ENCODE measurements around the gene TMEM255B. TPM values are rescaled to one million over a fixed set of nuclear protein-coding genes. Genes with fewer than 3 reads are reported as not detected.
"Not testable (repeated sequence)": the region's sequence is repeated elsewhere in the genome, so short reads cannot be mapped to it uniquely, and the experiment has no call there.

TMEM255B gene
- total and polyA plus RNA-seq, 4 experiments from 2014 or later, result 0.07 to 1.00 (median 0.90) TPM; not detected in 1

DNA sequence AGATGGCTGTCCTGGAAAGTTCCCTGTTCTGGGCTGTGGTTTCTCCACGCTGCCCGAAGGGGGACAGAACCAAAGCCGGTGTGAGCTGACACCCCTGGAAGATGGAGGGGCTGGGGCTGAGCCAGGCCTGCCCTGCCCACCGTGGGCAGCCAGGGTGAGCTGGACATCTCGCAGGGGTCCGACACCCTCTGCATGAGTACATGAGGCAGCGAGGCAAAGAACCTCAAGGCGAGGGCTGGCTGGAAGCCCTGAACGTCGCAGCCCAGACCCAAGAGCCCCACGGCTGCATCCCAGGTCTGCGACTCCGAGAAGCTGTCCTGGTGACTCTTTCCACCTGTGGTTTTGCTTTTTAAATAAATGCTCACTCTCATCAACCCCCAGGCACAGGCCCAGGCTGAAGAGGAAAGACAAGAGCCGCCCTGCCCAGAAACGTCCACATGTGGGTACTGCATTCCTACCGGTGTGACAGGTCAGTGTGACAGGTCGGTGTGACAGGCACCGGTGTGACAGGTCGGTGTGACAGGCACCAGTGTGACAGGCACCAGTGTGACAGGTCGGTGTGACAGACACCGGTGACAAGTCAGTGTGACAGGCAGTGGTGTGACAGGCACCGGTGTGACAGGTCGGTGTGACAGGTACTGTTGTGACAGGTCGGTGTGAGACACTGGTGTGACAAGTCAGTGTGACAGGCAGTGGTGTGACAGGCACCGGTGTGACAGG is 74.2 kb downstream of the TMEM255B start:
- peaks cover 0 to 8% (median 0%) of the 10 kb centered on the region in 4 donors for H3K4me1 Mint-ChIP-seq
- Histone ChIP-seq H3K27me3 (ENCODE audit: insufficient read depth, low read length) (no peaks in the 10 kb centered on the region), H3K4me1 (ENCODE audit: insufficient read depth, low read length) (no peaks in the 10 kb centered on the region), H3K27ac (ENCODE audit: low read depth, low read length) (no peak overlapping the region), H3K4me3 (ENCODE audit: low read length in 2 of 2) (no peak overlapping the region), H3K9me3 (ENCODE audit: control insufficient read depth in 1 of 2, low read length in 2 of 2) (no peaks in the 10 kb centered on the region), H3K36me3 (ENCODE audit: insufficient read depth, low read length) (no peaks in the 10 kb centered on the region)
- DNase-seq, result no peak
- H3K27ac Mint-ChIP-seq, result no peak overlapping the region
- intact Hi-C loops (cut with micrococcal nuclease), result no loop called here
- H3K36me3 Mint-ChIP-seq, result peaks cover 2 to 4% of the 10 kb centered on the region in 2 donors
- H3K27me3 Mint-ChIP-seq, result no peaks in the 10 kb centered on the region
- ChIA-PET POLR2A (ENCODE audit: partially characterized antibody) (no interaction called here), CTCF (ENCODE audit: partially characterized antibody) (no interaction called here)
- H3K9me3 Mint-ChIP-seq, result no peaks in the 10 kb centered on the region
- H3K4me3 Mint-ChIP-seq, result no peak overlapping the region

DNA sequence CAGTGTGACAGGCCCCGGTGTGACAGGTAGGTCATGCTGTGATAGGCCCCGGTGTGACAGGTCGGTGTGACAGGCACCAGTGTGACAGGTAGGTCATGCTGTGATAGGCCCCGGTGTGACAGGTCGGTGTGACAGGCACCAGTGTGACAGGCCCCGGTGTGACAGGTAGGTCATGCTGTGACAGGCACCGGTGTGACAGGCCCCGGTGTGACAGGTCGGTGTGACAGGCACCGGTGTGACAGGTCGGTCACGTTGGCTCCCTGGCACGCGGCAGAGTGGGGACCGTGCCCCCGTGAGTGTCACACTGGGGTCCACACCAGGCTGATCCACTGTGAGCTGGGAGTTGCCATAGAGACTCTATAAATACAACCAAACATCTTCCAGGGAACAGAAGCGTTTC is 75.0 kb downstream of the TMEM255B start:
- H3K4me3 ChIP-seq (ENCODE audit: low read length in 2 of 2); DNase-seq; H3K4me1 ChIP-seq (ENCODE audit: insufficient read depth, low read length); H3K27ac Mint-ChIP-seq; H3K4me3 Mint-ChIP-seq; H3K27me3 Mint-ChIP-seq; intact Hi-C loops (cut with micrococcal nuclease); H3K27me3 ChIP-seq (ENCODE audit: insufficient read depth, low read length); CTCF ChIA-PET (ENCODE audit: partially characterized antibody); H3K9me3 Mint-ChIP-seq; H3K36me3 ChIP-seq (ENCODE audit: insufficient read depth, low read length); H3K4me1 Mint-ChIP-seq; H3K27ac ChIP-seq (ENCODE audit: low read depth, low read length); H3K36me3 Mint-ChIP-seq; H3K9me3 ChIP-seq (ENCODE audit: control insufficient read depth in 1 of 2, low read length in 2 of 2): not testable (repeated sequence)
- POLR2A ChIA-PET (ENCODE audit: partially characterized antibody), result interaction anchor here (1.6 kb wide), 1 partner anchor 11 kb away, joined by 4 read pairs; no protein-coding TSS in a partner anchor

DNA sequence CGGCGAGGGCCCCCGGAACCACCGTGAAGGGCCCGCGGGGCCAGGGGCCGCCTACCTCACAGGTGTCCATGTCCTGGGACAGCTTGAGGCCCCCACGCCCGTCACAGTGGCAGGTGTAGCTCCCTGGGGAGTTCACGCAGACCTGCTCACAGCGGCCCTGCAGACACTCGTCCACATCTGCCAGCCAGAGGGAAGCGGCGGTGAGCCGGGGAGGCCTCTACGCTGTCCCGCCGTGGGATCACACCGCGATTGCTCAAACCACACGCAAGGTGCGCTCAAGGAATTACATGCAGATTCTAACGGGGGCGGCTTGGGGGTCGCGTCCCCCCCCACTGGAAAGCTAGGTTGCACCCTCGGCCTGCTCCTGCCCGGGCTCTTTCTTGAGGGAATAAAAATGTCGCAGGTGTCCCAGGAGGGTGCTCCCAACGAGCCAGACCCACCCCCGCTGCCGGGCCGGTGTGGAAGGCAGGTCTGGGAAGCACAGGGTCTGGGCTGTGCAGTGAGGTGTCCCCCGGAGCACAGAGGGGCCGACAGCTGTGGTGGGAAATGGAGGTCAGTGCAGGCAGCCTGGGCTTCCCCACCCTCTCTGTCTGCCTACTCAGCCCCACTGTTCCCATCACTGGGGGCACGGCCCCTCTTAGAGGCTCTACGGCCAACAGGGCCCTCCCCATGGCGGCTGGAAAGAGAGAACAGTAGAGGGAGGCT is 75.6 kb downstream of the TMEM255B start:
- Mint-ChIP-seq H3K27me3 (no peaks in the 10 kb centered on the region), H3K27ac (peak overlapping the region in 1 of 7 donors; percentile 48), H3K4me3 (no peak overlapping the region), H3K4me1 (peaks cover 0 to 8% (median 0%) of the 10 kb centered on the region in 4 donors), H3K36me3 (peaks cover 2 to 4% of the 10 kb centered on the region in 2 donors), H3K9me3 (no peaks in the 10 kb centered on the region)
- Histone ChIP-seq H3K27me3 (ENCODE audit: insufficient read depth, low read length) (no peaks in the 10 kb centered on the region), H3K36me3 (ENCODE audit: insufficient read depth, low read length) (no peaks in the 10 kb centered on the region), H3K4me3 (ENCODE audit: low read length in 2 of 2) (no peak overlapping the region), H3K9me3 (ENCODE audit: control insufficient read depth in 1 of 2, low read length in 2 of 2) (no peaks in the 10 kb centered on the region), H3K4me1 (ENCODE audit: insufficient read depth, low read length) (no peaks in the 10 kb centered on the region), H3K27ac (ENCODE audit: low read depth, low read length) (no peak overlapping the region)
- POLR2A ChIA-PET (ENCODE audit: partially characterized antibody), result interaction anchor here (1.6 kb wide), 1 partner anchor 11 kb away, joined by 4 read pairs; no protein-coding TSS in a partner anchor
- CTCF ChIA-PET (ENCODE audit: partially characterized antibody), result no interaction called here
- no peak for DNase-seq
- intact Hi-C loops (cut with micrococcal nuclease), result no loop called here

DNA sequence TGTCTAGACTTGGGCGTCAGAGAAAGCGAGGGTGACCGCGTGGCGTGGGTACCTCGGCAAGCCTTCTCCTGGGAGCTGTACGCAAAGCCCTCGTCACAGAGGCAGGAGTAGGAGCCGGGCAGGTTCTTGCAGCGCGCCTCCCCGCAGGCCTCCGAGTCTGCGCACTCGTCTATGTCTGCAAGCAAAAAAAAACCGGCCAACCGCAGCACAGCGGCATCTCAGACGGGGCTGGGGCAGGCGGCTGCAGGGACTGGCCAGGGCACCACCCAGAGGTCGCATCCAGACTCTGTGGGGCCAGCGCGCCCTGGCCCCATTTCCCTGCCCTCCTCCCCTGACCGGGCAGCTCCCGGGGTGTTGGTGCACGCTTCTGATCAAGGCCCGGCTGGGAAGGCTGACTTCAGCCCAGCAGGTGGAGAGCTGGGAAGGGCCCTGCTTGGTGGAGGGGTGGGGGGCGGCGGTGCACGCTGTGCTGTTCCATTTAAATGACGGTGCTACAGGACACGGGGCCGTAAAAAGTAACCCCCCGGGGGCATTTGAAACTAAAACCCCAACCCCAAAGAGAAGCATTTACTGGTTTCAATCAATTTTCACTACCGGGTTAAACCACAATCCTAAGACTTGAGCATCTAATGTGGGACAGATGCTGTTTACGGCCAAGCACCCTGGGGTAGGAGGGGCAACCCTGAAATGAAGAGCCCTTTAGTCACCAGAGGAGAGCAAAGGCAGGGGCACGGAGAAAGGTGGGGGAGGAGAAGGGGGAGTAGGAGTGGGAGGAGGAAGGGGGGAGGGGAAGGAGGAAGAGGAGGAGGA is 76.6 kb downstream of the TMEM255B start:
- H3K36me3 ChIP-seq (ENCODE audit: insufficient read depth, low read length), result no peaks in the 10 kb centered on the region
- CTCF ChIA-PET (ENCODE audit: partially characterized antibody), result no interaction called here
- Mint-ChIP-seq H3K27ac (peak overlapping the region in 1 of 7 donors; percentile 48), H3K4me3 (no peak overlapping the region), H3K9me3 (no peaks in the 10 kb centered on the region), H3K27me3 (no peaks in the 10 kb centered on the region), H3K4me1 (peaks cover 0 to 8% (median 2%) of the 10 kb centered on the region in 4 donors), H3K36me3 (peaks cover 2 to 4% of the 10 kb centered on the region in 2 donors)
- no peak for DNase-seq
- H3K4me3 ChIP-seq (ENCODE audit: low read length in 2 of 2), result no peak overlapping the region
- POLR2A ChIA-PET (ENCODE audit: partially characterized antibody), result interaction anchor here (1.6 kb wide), 1 partner anchor 10 kb away, joined by 4 read pairs; no protein-coding TSS in a partner anchor
- intact Hi-C loops (cut with micrococcal nuclease), result no loop called here
- H3K27ac ChIP-seq (ENCODE audit: low read depth, low read length), result no peak overlapping the region
- H3K4me1 ChIP-seq (ENCODE audit: insufficient read depth, low read length), result peaks cover 6% of the 10 kb centered on the region
- no peaks in the 10 kb centered on the region for H3K9me3 ChIP-seq (ENCODE audit: control insufficient read depth in 1 of 2, low read length in 2 of 2)
- H3K27me3 ChIP-seq (ENCODE audit: insufficient read depth, low read length), result no peaks in the 10 kb centered on the region

DNA sequence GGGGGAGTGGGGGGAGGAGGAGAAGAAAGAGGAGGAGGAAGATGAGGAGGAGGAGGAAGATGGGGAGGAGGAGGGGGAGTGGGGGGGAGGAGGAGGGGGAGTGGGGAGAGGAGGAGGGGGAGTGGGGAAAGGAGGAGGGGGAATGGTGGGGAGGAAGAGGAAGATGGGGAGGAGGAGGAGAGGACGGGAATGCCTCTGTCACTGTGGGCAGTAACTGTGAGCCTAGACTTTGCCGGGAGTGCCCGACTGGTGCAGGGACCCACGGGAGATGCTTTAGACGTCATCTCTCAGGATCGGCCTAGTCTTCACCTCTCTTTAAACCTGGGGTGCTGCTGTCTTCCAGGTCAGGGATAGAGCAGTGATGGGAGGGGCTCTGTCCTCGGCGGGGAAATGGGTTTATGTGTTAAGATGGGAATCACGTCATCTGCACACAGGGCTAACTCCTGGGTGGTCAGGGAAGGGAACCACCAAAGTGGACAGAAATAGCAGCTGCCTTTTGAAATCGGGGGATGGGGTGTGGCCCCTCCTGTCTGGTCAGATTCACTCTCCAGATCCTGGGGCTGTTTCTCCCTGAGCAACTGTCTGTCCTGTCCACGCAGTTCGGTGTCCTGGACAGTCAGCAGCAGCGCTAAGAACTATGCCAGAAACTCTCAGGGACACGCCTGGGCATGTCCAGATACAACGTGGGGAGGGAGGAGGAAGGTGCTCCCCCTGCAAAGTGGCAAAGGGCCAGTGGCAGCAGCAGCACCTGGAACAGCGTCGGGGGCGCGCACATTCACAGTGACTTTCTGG is 77.9 kb downstream of the TMEM255B start:
- H3K27ac Mint-ChIP-seq, result no peak overlapping the region
- Histone ChIP-seq H3K4me3 (ENCODE audit: low read length in 2 of 2) (no peak overlapping the region), H3K9me3 (ENCODE audit: control insufficient read depth in 1 of 2, low read length in 2 of 2) (no peaks in the 10 kb centered on the region), H3K27me3 (ENCODE audit: insufficient read depth, low read length) (no peaks in the 10 kb centered on the region), H3K4me1 (ENCODE audit: insufficient read depth, low read length) (peaks cover 12% of the 10 kb centered on the region), H3K36me3 (ENCODE audit: insufficient read depth, low read length) (no peaks in the 10 kb centered on the region), H3K27ac (ENCODE audit: low read depth, low read length) (no peak overlapping the region)
- peaks cover 2 to 4% of the 10 kb centered on the region in 2 donors for H3K36me3 Mint-ChIP-seq
- no peaks in the 10 kb centered on the region for H3K27me3 Mint-ChIP-seq
- no peak for DNase-seq
- ChIA-PET CTCF (ENCODE audit: partially characterized antibody) (no interaction called here), POLR2A (ENCODE audit: partially characterized antibody) (no interaction called here)
- intact Hi-C loops (cut with micrococcal nuclease), result no loop called here
- H3K9me3 Mint-ChIP-seq, result peaks cover 0 to 7% (median 0%) of the 10 kb centered on the region in 8 donors
- H3K4me3 Mint-ChIP-seq, result peak overlapping the region in 1 of 8 donors; percentile 24
- H3K4me1 Mint-ChIP-seq, result peaks cover 3 to 17% (median 10%) of the 10 kb centered on the region in 4 donors

DNA sequence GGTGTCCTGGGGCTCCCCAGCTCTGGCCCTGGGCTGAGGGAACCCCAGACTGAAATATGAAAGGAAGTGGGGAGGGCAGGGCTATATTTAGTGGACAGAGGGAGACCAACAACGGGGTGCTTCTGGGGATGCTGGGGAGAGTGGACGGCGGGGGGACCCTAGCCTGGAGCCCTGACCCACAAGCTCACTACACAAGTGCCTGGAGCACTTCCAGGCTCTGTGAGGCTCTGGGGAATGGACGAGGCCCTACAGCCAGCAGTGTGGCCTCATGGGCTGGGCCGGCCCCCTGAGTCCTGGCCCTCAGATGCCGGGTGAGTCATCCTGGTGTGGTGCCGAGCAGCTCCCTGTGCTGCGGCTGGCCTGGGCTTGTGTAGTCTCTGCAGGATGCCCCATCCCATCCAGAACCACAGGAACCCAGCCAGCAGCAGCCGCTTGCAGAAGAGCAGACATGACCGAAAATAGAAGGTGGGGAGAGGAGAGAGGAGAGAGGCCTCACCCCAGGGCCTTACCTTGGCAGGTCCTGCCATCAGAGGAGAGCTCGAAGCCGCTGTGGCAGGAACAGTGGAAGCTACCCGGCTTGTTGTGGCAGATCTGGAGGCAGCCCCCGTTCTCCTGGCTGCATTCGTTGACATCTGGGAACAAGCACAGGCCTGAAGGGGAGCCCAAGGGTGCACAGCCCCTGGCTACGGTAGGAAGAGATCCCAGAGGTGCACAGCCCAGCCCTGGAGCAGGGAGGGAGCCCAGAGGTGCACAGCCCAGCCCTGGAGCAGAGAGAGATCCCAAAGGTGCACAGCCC is 78.7 kb downstream of the TMEM255B start:
- H3K4me1 ChIP-seq (ENCODE audit: insufficient read depth, low read length), result peaks cover 19% of the 10 kb centered on the region
- no peak for DNase-seq
- no peaks in the 10 kb centered on the region for H3K9me3 ChIP-seq (ENCODE audit: control insufficient read depth in 1 of 2, low read length in 2 of 2)
- no peaks in the 10 kb centered on the region for H3K36me3 ChIP-seq (ENCODE audit: insufficient read depth, low read length)
- POLR2A ChIA-PET (ENCODE audit: partially characterized antibody), result no interaction called here
- Mint-ChIP-seq H3K4me1 (peaks cover 5 to 24% (median 13%) of the 10 kb centered on the region in 4 donors), H3K27ac (peak overlapping the region in 1 of 7 donors; percentile 1), H3K4me3 (peak overlapping the region in 1 of 8 donors; percentile 24), H3K9me3 (peaks cover 0 to 10% (median 0%) of the 10 kb centered on the region in 8 donors), H3K36me3 (peaks cover 2 to 4% of the 10 kb centered on the region in 2 donors), H3K27me3 (no peaks in the 10 kb centered on the region)
- intact Hi-C loops (cut with micrococcal nuclease), result no loop called here
- H3K27ac ChIP-seq (ENCODE audit: low read depth, low read length), result no peak overlapping the region
- no peak overlapping the region for H3K4me3 ChIP-seq (ENCODE audit: low read length in 2 of 2)
- no peaks in the 10 kb centered on the region for H3K27me3 ChIP-seq (ENCODE audit: insufficient read depth, low read length)
- CTCF ChIA-PET (ENCODE audit: partially characterized antibody), result no interaction called here

All from CD4-positive, alpha-beta memory T cell (primary cell).